ENCODE measurements around the gene EFTUD2. TPM values are rescaled to one million over a fixed set of nuclear protein-coding genes. Genes with fewer than 3 reads are reported as not detected.

The EFTUD2 gene
- total and polyA plus RNA-seq, 9 of the 15 experiments (the other 6 are each of a cell fraction or from before 2014, with no cell fraction given), result 65.8 to 362 (median 218) TPM

DNA sequence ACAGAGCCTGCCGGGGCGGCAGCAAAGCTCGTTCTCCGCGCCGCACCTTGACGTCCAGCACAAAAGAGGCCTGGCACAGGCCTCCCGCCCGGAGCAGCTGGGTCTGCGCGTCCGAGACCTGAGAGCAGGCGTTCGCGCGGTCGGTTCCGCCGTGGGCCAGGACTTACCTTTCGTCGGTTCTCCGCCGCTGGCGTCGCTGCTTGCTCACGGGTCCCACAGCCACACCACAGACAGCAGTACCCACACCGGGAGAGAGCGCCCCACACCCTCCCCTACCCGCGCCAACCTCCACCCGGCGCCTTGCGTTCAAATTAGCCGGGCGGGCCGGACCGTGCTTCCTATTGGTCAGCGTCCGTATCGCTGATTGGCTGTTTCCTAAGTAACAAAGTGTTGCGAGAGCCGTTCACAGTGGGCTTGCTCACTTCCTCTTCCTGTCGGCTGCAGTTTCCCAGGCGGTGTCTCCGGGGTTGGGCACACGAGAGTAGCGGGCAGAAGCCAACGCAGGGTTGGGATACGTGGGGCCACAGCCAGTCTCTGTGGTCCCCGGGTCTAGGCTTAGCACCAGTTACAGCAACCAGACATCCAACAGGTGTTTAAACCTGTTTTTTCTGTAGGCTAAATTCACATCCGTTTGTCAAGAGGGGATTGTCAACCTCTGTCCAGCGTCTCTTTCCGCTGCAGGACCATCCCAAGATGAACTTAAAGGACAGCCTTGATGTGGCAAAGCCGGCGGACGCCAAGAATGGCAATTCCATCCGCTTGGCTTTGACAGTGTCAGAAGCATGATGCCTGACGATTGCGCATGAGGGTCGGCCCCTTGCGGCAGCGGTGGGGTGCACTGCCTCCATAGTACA, 48.4 kb upstream of the EFTUD2 start, which contains the start of gene KIF18B (continued):
- TF ChIP-seq, protein P1, sequence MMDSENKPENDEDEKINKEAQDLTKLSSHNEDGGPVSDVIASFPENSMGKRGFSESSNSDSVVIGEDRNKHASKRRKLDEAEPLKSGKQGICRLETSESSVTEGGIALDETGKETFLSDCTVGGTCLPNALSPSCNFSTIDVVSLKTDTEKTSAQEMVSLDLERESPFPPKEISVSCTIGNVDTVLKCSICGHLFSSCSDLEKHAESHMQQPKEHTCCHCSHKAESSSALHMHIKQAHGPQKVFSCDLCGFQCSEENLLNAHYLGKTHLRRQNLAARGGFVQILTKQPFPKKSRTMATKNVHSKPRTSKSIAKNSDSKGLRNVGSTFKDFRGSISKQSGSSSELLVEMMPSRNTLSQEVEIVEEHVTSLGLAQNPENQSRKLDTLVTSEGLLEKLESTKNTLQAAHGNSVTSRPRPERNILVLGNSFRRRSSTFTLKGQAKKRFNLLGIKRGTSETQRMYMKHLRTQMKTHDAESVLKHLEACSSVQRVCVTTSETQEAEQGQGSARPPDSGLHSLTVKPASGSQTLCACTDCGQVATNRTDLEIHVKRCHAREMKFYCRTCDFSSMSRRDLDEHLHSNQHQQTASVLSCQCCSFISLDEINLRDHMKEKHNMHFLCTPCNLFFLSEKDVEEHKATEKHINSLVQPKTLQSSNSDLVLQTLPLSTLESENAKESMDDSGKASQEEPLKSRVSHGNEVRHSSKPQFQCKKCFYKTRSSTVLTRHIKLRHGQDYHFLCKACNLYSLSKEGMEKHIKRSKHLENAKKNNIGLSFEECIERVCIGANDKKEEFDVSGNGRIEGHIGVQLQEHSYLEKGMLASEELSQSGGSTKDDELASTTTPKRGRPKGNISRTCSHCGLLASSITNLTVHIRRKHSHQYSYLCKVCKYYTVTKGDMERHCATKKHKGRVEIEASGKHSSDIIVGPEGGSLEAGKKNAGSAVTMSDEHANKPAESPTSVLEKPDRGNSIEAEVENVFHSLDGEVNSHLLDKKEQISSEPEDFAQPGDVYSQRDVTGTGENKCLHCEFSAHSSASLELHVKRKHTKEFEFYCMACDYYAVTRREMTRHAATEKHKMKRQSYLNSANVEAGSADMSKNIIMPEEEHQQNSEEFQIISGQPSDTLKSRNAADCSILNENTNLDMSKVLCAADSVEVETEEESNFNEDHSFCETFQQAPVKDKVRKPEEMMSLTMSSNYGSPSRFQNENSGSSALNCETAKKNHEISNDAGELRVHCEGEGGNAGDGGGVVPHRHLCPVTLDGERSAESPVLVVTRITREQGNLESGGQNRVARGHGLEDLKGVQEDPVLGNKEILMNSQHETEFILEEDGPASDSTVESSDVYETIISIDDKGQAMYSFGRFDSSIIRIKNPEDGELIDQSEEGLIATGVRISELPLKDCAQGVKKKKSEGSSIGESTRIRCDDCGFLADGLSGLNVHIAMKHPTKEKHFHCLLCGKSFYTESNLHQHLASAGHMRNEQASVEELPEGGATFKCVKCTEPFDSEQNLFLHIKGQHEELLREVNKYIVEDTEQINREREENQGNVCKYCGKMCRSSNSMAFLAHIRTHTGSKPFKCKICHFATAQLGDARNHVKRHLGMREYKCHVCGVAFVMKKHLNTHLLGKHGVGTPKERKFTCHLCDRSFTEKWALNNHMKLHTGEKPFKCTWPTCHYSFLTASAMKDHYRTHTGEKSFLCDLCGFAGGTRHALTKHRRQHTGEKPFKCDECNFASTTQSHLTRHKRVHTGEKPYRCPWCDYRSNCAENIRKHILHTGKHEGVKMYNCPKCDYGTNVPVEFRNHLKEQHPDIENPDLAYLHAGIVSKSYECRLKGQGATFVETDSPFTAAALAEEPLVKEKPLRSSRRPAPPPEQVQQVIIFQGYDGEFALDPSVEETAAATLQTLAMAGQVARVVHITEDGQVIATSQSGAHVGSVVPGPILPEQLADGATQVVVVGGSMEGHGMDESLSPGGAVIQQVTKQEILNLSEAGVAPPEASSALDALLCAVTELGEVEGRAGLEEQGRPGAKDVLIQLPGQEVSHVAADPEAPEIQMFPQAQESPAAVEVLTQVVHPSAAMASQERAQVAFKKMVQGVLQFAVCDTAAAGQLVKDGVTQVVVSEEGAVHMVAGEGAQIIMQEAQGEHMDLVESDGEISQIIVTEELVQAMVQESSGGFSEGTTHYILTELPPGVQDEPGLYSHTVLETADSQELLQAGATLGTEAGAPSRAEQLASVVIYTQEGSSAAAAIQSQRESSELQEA (IDR thresholded peaks at IDR 0.05; ENCODE audit: low read depth), result no peak
- TF ChIP-seq DACH1 (IDR thresholded peaks at IDR 0.05; ENCODE audit: partially characterized antibody), result no peak
- no peak for TF ChIP-seq RBM39 (optimal IDR thresholded peaks at IDR 0.05; ENCODE audit: low read depth, low read length)
- 0 out of 2 replicates have a peak, but pooled peaks have one; percentile 63 for TF ChIP-seq ERF (CRISPR knock-in tag; IDR thresholded peaks at IDR 0.05)
- no peak; the same call in 1 of the 2 replicates for TF ChIP-seq NCOR1 (IDR thresholded peaks at IDR 0.05)
- TF ChIP-seq RBM25 (IDR thresholded peaks at IDR 0.05; ENCODE audit: low read depth, low read length, severe bottlenecking), result peak; percentile 46
- TF ChIP-seq, protein P2, sequence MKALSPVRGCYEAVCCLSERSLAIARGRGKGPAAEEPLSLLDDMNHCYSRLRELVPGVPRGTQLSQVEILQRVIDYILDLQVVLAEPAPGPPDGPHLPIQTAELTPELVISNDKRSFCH (CRISPR knock-in tag; IDR thresholded peaks at IDR 0.05), result no peak
- TF ChIP-seq, protein P2 (tag; IDR thresholded peaks at IDR 0.05), result peak; percentile 32; the same call in 1 of the 2 replicates
- TF ChIP-seq ZNF23 (CRISPR knock-in tag; IDR thresholded peaks at IDR 0.05), result no peak
- TF ChIP-seq, protein P3, sequence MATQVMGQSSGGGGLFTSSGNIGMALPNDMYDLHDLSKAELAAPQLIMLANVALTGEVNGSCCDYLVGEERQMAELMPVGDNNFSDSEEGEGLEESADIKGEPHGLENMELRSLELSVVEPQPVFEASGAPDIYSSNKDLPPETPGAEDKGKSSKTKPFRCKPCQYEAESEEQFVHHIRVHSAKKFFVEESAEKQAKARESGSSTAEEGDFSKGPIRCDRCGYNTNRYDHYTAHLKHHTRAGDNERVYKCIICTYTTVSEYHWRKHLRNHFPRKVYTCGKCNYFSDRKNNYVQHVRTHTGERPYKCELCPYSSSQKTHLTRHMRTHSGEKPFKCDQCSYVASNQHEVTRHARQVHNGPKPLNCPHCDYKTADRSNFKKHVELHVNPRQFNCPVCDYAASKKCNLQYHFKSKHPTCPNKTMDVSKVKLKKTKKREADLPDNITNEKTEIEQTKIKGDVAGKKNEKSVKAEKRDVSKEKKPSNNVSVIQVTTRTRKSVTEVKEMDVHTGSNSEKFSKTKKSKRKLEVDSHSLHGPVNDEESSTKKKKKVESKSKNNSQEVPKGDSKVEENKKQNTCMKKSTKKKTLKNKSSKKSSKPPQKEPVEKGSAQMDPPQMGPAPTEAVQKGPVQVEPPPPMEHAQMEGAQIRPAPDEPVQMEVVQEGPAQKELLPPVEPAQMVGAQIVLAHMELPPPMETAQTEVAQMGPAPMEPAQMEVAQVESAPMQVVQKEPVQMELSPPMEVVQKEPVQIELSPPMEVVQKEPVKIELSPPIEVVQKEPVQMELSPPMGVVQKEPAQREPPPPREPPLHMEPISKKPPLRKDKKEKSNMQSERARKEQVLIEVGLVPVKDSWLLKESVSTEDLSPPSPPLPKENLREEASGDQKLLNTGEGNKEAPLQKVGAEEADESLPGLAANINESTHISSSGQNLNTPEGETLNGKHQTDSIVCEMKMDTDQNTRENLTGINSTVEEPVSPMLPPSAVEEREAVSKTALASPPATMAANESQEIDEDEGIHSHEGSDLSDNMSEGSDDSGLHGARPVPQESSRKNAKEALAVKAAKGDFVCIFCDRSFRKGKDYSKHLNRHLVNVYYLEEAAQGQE (IDR thresholded peaks at IDR 0.05; ENCODE audit: borderline replicate concordance), result peak; percentile 81
- TF ChIP-seq, protein P3 (CRISPR knock-in tag; IDR thresholded peaks at IDR 0.05; ENCODE audit: low read depth), result peak; percentile 75

Measured in K562 (cell line).